Ectodermal cell (in vitro differentiated cells): ENCODE data around the gene IRF7. TPM values are rescaled to one million over a fixed set of nuclear protein-coding genes. Genes with fewer than 3 reads are reported as not detected.

Experiments used
- H3K27ac ChIP-seq: 2 replicates; pipeline ENCODE4 v1.7.0; 2013; ENCODE audit warnings: mild to moderate bottlenecking, low read depth, low read length; ENCODE audit not compliant: insufficient read depth, poor library complexity, severe bottlenecking
- H3K27me3 ChIP-seq: 2 replicates; pipeline ENCODE4 v1.7.0; 2013; ENCODE audit warnings: mild to moderate bottlenecking, low read length; ENCODE audit not compliant: insufficient read depth, control insufficient read depth, poor library complexity, severe bottlenecking
- H3K36me3 ChIP-seq: one replicate; pipeline ENCODE4 v1.7.0; 2013; ENCODE audit warnings: low read length; ENCODE audit not compliant: control insufficient read depth, insufficient read depth
- H3K4me1 ChIP-seq: one replicate; pipeline ENCODE4 v1.7.0; 2013; ENCODE audit warnings: low read length; ENCODE audit not compliant: control insufficient read depth, insufficient read depth
- H3K4me3 ChIP-seq: 2 replicates; pipeline ENCODE4 v1.7.0; 2013; ENCODE audit warnings: low read depth, low read length, control low read depth; ENCODE audit not compliant: insufficient read depth
- H3K9me3 ChIP-seq: 2 replicates; pipeline ENCODE4 v1.7.0; 2013; ENCODE audit warnings: mild to moderate bottlenecking, low read length, moderate library complexity; ENCODE audit not compliant: control insufficient read depth
- WGBS, 2 experiments: methylation state at CpG; one replicate each; pipeline ENCODE4 v1.1.7; 2013; ENCODE audit warnings: missing lambda C conversion rate in 2 of 2; 5-methylcytosine and 5-hydroxymethylcytosine counted together
- polyA plus RNA-seq, 4 experiments: library from polyadenylated mRNA; stranded (reverse); fragments of 50-300 nt; gene quantifications; one replicate each; pipeline ENCODE4 v1.2.3, GENCODE V29; 2013

Gene IRF7
- polyA plus RNA-seq (2013, experiment 1 of 4): 10.3 TPM
- polyA plus RNA-seq (2013, experiment 2 of 4): 12.2 TPM
- polyA plus RNA-seq (2013, experiment 3 of 4): 14.5 TPM
- 15.8 TPM for polyA plus RNA-seq (2013, experiment 4 of 4)

GRCh38 chr11:615504-616319 lies at the start of gene IRF7:
Gene IRF7, minus strand, starts transcription at chr11:615950. Its CDS starts 586 bp downstream, at chr11:615364.
- Histone ChIP-seq H3K4me3 (peak within 1 kb of the TSS; percentile 67), H3K9me3 (no peaks in the 10 kb centered on the region), H3K4me1 (peaks cover 7% of the 10 kb centered on the region), H3K27me3 (no peaks in the 10 kb centered on the region), H3K36me3 (no peaks in the 10 kb centered on the region), H3K27ac (peak within 1 kb of the TSS; percentile 83)
- 12% methylated on average over 66 of the region's 66 CpGs for WGBS, 2 experiments

- Histone ChIP-seq H3K9me3 (no peaks in the 10 kb centered on the region), H3K4me3 (no peak overlapping the region), H3K4me1 (no peaks in the 10 kb centered on the region), H3K27me3 (no peaks in the 10 kb centered on the region), H3K36me3 (peaks cover 13% of the 10 kb centered on the region), H3K27ac (no peak overlapping the region)
- 93 to 95% methylated on average over 15 of the region's 15 CpGs for WGBS, 2 experiments
Measured at GRCh38 chr11:665062-665703, 49.4 kb upstream of the IRF7 start.

GRCh38 chr11:662689-663274 lies 47.0 kb upstream of the IRF7 start:
- Histone ChIP-seq H3K27me3 (no peaks in the 10 kb centered on the region), H3K4me1 (no peaks in the 10 kb centered on the region), H3K27ac (no peak overlapping the region), H3K9me3 (no peaks in the 10 kb centered on the region), H3K4me3 (no peak overlapping the region), H3K36me3 (peaks cover 13% of the 10 kb centered on the region)
- WGBS, 2 experiments: 83 to 85% methylated on average over 15 of the region's 15 CpGs

- WGBS, 2 experiments: 92 to 93% methylated on average over 19 of the region's 19 CpGs
Measured at GRCh38 chr11:660681-661444, 45.1 kb upstream of the IRF7 start.

GRCh38 chr11:660281-660680 lies 44.5 kb upstream of the IRF7 start:
- H3K4me3 ChIP-seq: no peak overlapping the region
- WGBS, 2 experiments: 96 to 97% methylated on average over 19 of the region's 19 CpGs
- no peaks in the 10 kb centered on the region for H3K4me1 ChIP-seq
- H3K9me3 ChIP-seq: no peaks in the 10 kb centered on the region
- no peak overlapping the region for H3K27ac ChIP-seq
- peaks cover 5% of the 10 kb centered on the region for H3K36me3 ChIP-seq
- H3K27me3 ChIP-seq: no peaks in the 10 kb centered on the region

More at GRCh38 chr11:660681-661444, 45.1 kb upstream of the IRF7 start:
- H3K4me1 ChIP-seq: no peaks in the 10 kb centered on the region
- no peaks in the 10 kb centered on the region for H3K27me3 ChIP-seq
- no peaks in the 10 kb centered on the region for H3K9me3 ChIP-seq
- no peak overlapping the region for H3K4me3 ChIP-seq
- peaks cover 11% of the 10 kb centered on the region for H3K36me3 ChIP-seq
- H3K27ac ChIP-seq: no peak overlapping the region

GRCh38 chr11:659532-660085 lies 43.9 kb upstream of the IRF7 start:
- Histone ChIP-seq H3K36me3 (peaks cover 4% of the 10 kb centered on the region), H3K4me3 (no peak overlapping the region), H3K27ac (no peak overlapping the region), H3K27me3 (no peaks in the 10 kb centered on the region), H3K9me3 (no peaks in the 10 kb centered on the region), H3K4me1 (no peaks in the 10 kb centered on the region)
- 93 to 94% methylated on average over 16 of the region's 16 CpGs for WGBS, 2 experiments

- H3K4me1 ChIP-seq: no peaks in the 10 kb centered on the region
- WGBS, 2 experiments: 88 to 90% methylated on average over 14 of the region's 14 CpGs
- H3K27ac ChIP-seq: no peak overlapping the region
- H3K4me3 ChIP-seq: no peak overlapping the region
- H3K9me3 ChIP-seq: no peaks in the 10 kb centered on the region
- no peaks in the 10 kb centered on the region for H3K27me3 ChIP-seq
- H3K36me3 ChIP-seq: peaks cover 4% of the 10 kb centered on the region
Measured at GRCh38 chr11:657691-658126, 42.0 kb upstream of the IRF7 start.

GRCh38 chr11:656866-657265 lies 41.1 kb upstream of the IRF7 start:
- WGBS, 2 experiments: 93 to 94% methylated on average over 7 of the region's 7 CpGs
- no peaks in the 10 kb centered on the region for H3K9me3 ChIP-seq

GRCh38 chr11:656426-656825 lies 40.7 kb upstream of the IRF7 start:
- peaks cover 4% of the 10 kb centered on the region for H3K36me3 ChIP-seq
- H3K9me3 ChIP-seq: no peaks in the 10 kb centered on the region
- no peak overlapping the region for H3K4me3 ChIP-seq
- no peak overlapping the region for H3K27ac ChIP-seq
- H3K27me3 ChIP-seq: no peaks in the 10 kb centered on the region
- no peaks in the 10 kb centered on the region for H3K4me1 ChIP-seq
- 93 to 95% methylated on average over 14 of the region's 14 CpGs for WGBS, 2 experiments

More at GRCh38 chr11:656866-657265, 41.1 kb upstream of the IRF7 start:
- Histone ChIP-seq H3K4me3 (no peak overlapping the region), H3K27me3 (no peaks in the 10 kb centered on the region), H3K36me3 (peaks cover 4% of the 10 kb centered on the region), H3K4me1 (no peaks in the 10 kb centered on the region), H3K27ac (no peak overlapping the region)
